ENCODE results near the gene NIPAL3.

DNA sequence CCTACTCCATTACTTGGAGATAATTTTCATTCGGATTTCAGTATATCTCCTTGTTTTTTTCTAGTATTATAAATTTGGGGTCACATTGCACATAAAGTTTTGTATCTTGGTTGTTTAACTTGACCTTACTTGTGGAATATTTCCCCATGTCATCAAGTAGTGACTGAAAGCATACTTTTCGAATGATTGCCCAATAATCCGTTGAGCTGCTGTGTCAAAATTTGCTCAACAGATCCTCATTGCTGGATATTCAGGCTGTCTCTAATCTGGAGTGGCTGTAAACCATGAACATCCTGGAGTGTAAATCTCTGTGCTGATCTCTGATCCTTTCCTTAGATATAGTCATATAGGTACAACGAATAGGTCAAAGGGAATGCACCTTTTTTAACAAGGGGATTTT lies 4.9 kb downstream of the NIPAL3 start:
- TF ChIP-seq, protein P1, sequence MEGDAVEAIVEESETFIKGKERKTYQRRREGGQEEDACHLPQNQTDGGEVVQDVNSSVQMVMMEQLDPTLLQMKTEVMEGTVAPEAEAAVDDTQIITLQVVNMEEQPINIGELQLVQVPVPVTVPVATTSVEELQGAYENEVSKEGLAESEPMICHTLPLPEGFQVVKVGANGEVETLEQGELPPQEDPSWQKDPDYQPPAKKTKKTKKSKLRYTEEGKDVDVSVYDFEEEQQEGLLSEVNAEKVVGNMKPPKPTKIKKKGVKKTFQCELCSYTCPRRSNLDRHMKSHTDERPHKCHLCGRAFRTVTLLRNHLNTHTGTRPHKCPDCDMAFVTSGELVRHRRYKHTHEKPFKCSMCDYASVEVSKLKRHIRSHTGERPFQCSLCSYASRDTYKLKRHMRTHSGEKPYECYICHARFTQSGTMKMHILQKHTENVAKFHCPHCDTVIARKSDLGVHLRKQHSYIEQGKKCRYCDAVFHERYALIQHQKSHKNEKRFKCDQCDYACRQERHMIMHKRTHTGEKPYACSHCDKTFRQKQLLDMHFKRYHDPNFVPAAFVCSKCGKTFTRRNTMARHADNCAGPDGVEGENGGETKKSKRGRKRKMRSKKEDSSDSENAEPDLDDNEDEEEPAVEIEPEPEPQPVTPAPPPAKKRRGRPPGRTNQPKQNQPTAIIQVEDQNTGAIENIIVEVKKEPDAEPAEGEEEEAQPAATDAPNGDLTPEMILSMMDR (conservative IDR thresholded peaks at IDR 0.05; ENCODE audit: low read length) = no peak
- no peak for TF ChIP-seq EZH2phosphoT487 (IDR thresholded peaks at IDR 0.05; ENCODE audit: borderline replicate concordance, low read depth, low read length)
